ENCODE measurements around the gene FHAD1. TPM values are rescaled to one million over a fixed set of nuclear protein-coding genes. Genes with fewer than 3 reads are reported as not detected.

Gene FHAD1
- total RNA-seq, 1 donor from 2014 or later = not detected

DNA sequence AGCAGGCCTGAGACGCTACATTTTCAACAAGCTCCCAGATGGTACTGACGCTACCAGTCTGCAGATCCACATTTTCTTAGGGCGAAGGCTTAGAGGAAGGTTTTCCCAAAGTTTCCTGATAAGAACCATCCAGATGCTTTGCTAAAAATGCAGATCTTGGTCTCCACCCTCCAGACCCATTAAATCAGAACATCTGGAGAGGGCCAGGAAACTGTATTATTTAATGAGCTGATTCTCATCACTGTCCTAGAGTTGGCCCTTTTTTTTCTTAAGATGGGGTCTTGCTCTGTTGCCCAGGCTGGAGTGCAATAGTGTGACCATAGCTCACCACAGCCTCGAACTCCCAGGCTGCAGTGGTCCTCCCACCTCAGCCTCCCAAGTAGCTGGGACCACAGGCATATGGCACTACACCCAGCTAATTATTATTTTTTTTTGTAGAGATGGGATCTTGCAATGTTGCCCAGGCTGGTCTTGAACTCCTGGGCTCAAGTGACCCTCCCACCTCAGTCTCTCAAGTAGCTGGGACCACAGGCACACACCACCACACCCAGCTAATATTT lies 95.5 kb downstream of the FHAD1 start:
- DNase-seq (ENCODE audit: low spot score) = no peak
- ATAC-seq = no peak

DNA sequence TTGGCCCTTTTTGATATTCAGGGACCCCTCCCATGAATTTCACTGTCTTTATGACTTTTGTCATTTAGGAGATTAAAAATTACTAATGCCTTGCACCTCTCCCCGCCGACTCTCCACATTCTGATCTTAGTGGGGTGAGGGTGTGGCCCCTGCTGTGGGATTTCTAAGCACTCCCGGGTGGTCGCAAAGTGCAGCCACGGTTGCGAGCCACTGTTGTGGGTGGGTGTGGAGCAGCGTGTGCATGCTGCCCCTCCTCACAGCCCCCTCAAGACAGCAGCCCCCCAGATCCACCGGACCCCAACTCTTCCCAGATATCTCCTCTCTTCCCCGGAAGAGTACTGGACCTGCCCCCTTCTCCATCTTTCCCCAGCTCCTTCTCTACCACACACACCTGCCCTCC lies 96.1 kb downstream of the FHAD1 start:
- DNase-seq (ENCODE audit: low spot score) (no peak), ATAC-seq (no peak)

DNA sequence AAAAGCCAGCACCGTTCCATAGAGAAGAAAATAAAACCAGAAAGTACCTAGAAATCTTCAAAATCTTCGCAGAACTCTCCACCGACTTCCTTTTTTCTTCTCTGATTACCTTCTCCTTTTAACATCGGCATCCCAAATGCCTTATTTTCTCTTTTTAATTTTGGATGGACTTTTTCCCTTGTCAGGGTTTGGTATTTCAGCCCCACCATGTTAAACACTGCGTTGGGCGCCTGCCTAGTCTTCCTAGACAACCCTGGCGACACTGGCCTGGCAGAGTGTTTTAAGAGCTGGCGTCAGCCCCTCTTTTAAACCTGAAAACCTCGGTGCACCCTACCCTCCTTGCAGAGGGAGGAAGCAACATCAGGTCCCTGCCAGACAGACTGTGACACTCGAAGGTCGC lies 96.7 kb downstream of the FHAD1 start:
- no peak for ATAC-seq
- DNase-seq (ENCODE audit: low spot score) = no peak

DNA sequence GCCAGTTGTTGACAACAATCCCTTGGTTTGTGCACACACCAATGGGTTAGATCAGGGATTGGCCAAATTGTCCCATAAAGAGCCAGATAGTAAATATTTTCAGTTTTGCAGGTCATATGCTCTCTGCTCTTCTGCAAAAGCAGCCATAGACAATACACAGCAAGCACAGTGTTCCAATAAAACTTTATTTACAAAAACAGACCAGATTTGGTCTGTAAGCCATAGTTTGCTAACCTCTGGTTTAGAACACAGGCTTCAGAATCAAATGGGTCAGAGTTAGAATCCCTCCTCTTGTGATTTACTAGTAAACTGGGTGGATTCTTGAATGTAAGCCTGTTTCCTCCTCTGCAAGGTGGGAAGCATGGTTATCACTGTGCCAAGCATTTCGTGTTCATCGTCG lies 97.4 kb downstream of the FHAD1 start:
- DNase-seq (ENCODE audit: low spot score) (no peak), ATAC-seq (no peak)

DNA sequence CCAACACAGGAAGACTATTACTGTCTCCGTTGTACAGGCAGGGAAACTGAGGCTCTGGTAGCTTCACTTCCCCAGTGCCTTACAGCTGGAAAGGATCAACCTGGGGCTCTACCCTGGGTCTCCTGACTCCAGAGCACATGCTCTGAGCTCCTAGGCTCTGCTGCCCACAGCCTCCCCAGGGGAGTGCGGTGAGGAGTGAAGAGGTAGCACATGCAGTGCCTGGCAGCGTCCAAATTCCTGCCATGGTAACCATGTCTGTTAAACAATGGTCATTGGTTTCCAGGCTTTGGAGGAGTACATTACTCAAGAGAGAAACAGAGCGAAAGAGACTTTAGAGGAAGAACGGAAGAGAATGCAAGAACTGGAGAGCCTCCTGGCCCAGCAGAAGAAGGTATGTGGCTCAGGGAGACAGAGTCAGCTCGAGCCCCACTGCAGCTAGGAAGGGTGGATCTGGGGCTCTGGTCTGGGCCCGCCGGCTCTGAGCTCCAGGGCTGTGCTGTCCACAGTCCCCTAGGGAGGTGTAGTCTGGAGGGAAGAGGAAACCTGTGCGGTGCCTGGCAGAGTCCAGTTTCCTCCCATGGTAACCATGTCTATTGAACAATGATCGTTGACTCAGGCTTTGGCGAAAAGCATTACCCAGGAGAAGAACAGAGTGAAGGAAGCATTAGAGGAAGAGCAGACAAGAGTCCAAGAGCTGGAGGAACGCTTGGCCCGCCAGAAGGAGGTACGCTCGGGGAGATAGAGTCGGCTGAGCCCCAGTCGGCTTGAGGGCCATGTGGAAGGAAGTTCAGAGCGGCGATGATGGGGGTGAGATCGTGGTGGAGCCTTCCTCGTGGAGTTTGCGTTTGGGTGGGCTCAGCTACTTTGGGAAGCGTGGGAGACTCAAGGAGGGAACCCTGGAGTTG lies 98.0 kb downstream of the FHAD1 start:
- DNase-seq (ENCODE audit: low spot score) (no peak), ATAC-seq (no peak)

DNA sequence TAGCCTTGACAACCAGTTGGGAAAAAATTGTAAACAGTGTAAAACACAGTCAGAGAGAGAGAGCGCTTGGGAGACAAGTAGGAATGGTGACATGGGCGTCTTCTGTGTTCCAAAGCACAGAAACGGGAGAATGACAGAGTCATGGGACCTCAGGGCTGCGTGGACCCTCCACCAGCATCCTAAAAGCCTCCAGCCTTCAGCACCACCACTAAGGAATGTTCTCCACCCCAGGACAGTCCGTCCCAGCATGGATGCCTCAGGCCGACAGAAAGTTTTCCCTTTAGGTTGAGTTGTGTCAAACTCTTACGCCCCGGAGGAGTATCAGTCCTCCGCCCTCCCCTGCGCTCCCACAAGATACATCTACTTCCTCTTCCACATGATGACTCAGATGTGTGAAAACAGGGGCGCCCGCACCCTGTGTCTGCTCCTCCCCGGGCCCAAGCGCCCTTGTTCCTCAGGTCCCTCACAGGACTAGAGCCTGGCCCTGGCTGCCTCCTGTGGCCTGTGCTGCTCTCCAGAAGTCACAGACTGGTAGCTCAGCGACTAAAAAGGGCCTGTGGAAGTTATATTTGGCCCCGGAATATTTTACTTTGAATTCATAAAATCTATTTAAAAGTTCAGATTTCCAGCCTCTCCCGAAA lies 98.8 kb downstream of the FHAD1 start:
- DNase-seq (ENCODE audit: low spot score) (no peak), ATAC-seq (peak; percentile 52)

DNA sequence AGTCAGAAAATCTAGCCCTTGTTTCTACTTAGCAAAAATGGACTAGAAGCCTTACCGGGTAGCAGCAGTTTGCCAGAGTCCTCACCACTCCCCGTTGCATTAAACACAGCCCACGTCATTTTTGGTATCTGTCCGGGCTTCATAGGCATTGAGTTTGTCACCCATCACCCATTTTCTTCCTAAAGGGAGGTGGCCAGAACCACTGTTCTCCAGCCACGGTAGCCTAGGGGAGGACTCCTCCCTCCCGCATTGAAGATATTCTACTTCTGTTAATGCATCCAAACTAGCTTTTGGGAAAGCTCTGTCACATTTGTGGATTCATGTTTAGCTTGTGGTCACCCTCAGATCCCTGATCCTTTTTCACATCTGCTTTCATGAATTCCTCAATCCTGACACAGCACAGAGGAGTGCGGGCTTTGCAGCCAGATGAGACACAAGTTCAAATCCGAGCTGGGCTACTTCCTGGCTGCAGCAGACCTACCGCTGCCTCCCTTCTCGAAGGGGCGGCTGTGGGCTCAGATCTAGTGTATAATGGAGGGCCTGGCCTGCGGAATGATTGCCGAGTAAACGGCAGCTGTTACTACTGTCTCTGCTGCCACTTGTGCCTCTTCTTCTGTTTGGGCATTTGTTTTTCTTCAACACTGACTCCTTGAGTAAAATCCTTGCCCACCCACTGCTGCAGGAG lies 99.5 kb downstream of the FHAD1 start:
- DNase-seq (ENCODE audit: low spot score) (no peak), ATAC-seq (no peak)

DNA sequence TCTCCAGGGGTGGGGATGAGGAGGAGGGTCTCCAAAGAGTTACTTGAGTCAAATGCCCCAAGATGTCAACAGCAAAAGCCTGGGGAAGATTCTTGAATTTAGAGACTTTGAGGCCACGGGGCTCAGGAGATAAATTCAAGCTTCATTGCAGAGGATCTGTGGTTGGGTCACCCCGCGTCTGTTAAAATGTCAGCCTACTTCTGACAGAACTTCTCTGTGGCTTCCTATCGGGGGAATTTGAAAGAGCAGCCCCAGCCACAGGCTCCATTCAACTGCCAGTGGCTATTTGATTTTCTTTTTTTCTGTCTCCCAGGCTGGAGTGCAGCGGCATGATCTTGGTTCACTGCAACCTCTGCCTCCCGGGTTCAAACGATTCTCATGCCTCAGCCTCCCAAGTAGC lies 100.2 kb downstream of the FHAD1 start:
- ATAC-seq = no peak
- DNase-seq (ENCODE audit: low spot score) = no peak

DNA sequence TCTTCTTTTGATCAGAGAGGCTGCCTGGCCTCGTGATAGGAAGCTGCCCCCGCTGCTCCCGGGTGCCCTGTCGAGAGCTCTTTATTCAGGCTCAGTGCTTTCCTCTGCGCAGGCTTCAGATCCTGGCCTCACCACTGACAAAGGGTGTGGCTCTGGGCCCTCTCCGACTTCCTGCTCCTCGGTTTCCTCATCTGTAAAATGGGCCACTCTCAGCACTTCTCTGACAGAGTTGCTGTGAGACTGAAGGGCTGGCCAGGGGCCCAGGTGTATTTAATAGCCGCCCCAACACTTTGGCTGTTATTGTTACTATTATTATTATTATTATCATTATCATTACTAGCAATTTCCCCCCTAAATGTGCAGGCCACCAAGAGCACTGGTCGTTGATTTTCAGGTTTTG lies 101.6 kb downstream of the FHAD1 start:
- DNase-seq (ENCODE audit: low spot score) (no peak), ATAC-seq (no peak)

DNA sequence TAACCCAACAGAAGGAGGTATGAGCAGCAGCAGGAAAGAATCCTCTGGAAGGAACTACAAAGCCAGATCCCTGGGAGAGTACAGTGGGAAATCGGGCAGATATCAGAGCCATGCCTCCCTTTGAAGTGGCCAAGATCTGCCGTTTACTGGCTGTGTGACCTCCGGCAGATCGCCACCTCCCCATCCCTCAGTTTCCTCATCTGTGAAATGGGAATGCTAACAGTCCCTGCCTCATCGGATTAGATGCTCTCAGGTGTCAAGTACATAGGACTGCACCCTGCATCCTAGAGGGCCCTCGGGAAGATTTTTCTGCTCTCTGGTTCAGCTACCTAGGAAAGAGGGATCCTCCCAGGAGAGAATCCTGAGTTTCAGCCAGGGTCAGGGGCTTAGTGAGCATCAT lies 102.1 kb downstream of the FHAD1 start:
- DNase-seq (ENCODE audit: low spot score) = no peak
- ATAC-seq = no peak

DNA sequence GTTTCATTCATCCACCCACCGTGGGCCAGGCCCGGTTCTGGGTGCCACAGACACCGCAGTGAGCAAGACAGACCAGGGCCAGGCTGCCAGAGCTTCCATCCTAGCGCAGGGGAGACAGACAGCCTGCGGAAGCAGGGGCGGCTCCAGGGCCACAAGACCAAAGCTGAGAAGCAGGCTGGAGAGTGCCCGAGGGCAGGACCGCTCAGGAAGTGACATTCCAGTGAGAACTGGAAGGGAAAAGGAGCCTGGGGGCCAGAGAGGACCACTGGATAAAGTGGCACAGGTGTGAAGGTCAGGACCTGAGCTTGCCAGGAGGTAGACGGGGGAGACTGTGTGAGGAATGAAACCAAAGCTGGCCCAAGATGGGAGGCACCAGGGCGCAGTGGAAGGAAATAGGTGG lies 103.1 kb downstream of the FHAD1 start:
- no peak for ATAC-seq

DNA sequence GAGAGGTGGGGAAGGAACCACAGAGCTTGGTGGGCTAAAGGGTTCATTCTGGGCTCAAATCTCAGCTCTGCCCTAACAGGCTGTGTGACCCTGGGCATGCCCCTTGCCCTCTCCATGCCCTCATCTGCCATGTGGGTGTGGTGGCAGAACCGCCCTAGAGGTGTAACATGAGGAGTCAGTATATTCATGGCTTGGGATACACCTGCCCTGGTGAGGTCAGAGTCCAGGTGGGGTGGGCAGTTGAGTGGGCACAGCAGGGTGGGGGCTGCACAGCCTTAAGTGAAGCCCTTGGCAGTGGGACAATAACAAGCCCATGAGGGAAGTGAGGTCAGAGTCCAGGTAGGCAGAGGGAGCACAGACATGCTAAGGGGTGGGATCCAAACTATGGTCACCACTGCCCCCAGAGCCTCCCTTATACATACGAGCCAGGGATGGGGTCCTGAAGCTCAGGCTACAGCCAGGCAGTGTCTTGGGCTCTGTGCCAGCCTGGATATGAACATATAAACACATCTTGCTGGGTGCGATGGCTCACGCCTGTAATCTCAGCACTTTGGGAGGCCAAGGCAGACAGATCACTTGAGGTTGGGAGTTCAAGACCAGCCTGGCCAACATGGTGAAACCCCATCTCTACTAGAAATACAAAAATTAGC lies 103.7 kb downstream of the FHAD1 start:
- DNase-seq (ENCODE audit: low spot score) = no peak
- ATAC-seq = peak; percentile 20

More for the DNA sequence above, 103.1 kb downstream of the FHAD1 start:
- DNase-seq (ENCODE audit: low spot score) = no peak

DNA sequence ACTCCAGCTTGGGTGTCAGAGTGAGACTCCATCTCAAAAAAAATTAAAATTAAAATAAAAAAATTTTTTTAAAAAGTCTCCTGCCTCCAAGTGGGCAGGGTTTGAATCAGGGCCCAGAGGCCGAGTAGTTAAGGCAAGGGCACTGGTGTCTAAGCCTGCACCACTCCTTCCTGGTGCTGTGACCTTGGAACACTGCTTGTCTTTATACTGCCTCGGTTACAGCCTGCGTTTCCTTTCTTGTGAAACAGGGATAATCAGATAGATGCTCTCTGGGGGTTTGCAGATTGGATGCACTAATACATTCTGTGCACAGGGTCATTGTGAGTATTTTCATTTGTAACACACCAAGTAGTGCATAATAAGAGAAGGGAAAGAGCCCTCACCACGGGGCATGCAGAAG lies 104.3 kb downstream of the FHAD1 start:
- DNase-seq (ENCODE audit: low spot score) = no peak
- no peak for ATAC-seq

DNA sequence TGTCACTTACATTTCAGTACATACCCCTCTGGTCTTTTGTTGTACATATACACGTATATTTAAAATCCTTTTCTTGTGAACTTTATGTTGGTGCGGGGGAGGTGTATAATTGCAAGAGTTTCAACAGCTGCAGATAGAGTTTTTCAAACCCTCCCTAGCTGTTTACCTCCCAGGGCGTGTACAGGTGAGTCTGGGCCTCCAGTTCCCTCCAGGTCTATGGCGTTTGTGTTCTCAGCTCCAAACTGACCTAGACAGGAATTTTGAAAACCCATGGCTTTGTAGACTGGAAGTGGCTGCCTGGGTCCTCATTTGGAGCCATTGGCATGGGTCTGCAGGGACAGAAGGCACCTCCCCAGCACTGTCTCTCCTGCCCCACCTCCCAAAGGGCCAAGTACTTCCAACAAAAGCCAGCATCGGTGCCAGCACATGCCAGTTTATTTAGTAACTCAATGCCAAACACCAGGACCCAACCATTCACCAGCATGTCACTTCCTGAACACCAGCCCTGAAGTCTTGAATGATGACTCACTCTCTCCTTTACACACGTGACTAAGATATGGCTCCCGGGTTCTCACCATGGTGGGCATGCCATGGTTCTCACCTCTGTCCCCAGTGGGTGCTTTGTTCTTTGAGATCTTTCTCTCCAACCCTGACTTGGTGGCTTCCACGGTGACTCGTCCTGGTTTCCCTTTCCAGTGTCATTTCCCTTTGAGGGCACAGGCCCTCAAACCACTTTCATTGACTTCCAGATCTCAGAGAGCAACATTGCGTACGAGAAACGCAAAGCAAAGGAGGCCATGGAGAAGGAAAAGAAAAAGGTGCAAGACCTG lies 105.3 kb downstream of the FHAD1 start:
- ATAC-seq = peak; percentile 23

DNA sequence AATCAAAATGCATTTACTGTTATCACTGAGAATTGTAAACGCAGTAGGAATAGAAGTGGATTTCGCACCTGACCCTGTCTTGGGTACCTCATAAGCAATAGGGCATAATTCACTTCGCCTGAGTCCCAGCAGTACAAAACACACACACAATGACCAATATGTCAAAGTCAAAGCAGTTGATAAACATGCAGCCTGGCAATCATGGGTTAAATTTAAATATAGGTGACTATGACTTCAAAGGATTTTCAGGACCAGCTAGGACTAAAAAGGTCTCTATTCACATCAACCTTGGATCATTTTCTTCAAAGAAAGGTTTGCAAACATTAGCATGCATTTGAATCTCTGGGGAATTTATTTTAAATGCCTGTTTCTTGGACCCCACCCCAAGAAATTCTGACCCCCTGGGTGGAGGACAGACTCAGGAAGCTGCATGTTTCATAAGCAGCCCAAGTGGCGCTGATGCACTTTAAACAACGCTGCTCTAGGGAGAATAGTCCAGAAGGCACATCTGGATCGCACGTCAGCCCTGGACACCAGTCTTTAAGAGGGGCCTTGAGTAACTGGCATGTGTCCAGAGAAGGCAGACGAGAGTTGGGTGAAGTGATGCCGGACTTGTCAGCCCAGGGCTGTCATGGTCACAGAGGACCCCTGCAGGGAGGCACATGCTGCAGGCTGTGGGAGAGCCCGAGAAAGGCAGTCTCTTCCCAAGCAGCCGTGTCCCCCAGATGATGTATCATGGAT lies 107.0 kb downstream of the FHAD1 start:
- DNase-seq (ENCODE audit: low spot score) = no peak

More for the DNA sequence above, 105.3 kb downstream of the FHAD1 start:
- DNase-seq (ENCODE audit: low spot score) = no peak

DNA sequence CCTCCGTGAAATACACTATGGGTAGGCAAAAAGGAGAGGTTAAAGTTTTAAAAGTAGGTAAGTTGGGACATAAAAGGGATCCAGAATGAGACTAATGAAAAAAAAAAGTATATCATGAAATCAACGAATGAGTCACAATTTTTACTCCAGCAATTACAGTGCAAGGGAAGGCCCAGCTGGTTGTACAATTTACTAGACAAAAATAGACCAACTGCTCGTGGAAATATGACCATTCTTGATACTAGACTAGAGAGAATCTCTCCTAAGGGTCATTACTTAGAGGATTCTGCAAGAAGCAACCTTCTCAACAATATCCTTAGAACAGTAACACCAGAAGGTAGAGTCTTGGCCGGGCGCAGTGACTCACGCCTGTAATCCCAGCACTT lies 107.5 kb downstream of the FHAD1 start:
- no peak for DNase-seq (ENCODE audit: low spot score)
- ATAC-seq = no peak

More for the DNA sequence above, 107.0 kb downstream of the FHAD1 start:
- ATAC-seq = no peak

DNA sequence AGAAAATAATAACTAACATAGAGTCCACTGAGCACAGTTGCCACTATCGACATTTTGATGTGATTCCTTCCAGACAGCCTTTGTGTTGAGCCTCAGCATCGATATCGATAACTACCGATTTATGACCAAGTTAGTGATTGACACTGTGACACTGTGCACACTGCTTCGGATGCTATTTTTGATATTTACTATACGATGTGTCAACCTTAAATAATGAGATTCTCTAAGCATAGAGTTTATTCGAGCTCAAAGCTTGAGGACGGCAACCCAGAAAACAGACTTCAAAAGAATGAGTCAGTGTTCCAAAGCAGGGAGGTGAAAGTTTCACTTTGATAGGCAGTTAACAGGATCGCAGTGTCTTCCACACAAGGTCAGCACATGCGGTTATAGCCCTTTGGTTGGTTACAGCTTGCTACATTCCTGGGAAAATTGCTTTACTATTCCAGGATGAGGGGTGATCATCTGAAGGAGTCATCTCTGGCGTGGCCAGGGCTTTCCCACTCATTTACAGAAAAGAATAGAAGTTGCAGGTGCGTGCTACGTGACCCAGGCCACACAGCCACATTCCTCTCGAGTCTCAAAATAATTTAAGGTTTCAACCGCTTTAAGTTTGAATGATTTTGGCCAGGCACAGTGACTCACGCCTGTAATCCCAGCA lies 109.1 kb downstream of the FHAD1 start:
- ATAC-seq = no peak
- no peak for DNase-seq (ENCODE audit: low spot score)

DNA sequence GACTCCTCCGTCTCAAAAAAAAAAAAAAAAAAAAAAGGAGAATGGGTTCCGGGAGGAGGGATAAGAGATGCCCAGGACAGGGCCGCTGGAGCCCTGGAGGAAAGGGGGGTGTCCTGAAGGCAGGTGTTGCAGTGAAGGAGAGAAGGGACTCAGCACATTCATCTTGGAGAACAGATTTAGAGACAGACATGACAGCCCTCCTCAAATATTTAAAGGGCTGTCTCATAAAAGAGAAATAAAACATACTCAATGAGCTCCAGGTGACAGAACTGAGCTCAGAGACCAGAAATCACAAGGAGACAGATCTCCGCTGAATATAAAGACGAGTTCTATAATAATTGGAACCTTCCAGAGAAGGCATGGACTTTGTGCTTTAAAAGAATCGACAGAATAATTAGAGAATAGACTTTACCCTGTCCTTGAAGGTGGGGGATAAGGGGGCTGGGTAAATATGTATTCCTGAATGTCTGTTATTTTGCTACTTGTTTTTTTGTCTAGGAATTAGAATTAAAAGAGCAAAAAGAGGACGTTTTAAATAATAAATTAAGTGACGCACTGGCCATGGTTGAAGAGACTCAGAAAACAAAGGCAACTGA lies 110.7 kb downstream of the FHAD1 start:
- no peak for ATAC-seq
- no peak for DNase-seq (ENCODE audit: low spot score)

Data from left lobe of liver (tissue), 2 donors.